Lower leg skin (tissue), 3 donors: ENCODE measurements around the gene PLPPR1.

Experiments
- POLR2A ChIP-seq, 2 donors: fragments of 450-650 bp; IDR thresholded peaks; one replicate each; pipeline ENCODE4 v1.6.1; 2016 to 2017; ENCODE audit warnings: antibody characterized with exemption in 2 of 2, mild to moderate bottlenecking in 1 of 2, moderate library complexity in 1 of 2
- TF ChIP-seq, protein P1 (sequence below), 3 donors: fragments of 450-650 bp; IDR thresholded peaks; one replicate each; pipeline ENCODE4 v1.5.1; 2016; ENCODE audit warnings: antibody characterized with exemption in 3 of 3, mild to moderate bottlenecking in 3 of 3, moderate library complexity in 2 of 3

DNA sequence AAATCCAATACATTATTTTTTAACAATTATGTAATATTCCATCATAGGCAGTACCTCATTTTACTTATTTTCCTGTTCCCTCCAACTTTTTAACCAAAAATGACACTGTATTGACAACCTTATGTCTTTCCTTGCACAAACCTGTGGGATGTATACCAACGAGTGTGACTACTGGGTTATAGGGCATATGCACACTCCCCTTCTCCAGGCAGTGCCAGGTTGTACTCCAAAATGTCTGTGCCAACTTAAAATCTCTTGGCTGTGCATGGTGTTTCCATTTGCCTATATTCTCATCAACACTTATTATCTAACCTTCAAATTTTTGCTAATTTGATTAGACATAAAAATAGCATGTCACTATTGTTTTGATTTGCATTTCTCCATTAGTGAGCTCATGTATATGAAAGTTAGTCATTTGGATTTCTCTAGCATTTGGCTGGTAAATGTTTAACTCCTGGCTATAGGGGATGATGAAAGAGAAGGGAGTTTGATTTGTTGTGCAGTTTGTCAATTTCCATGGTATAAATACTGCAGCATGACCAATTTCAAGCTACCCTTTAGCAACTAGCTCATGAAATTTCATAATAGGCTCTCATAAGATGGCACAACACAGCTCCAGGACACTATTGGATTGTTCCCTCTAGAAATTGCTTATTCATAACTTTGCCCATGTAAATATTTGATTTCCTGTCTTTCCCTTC lies 226.4 kb downstream of the PLPPR1 start:
- TF ChIP-seq, protein P1, sequence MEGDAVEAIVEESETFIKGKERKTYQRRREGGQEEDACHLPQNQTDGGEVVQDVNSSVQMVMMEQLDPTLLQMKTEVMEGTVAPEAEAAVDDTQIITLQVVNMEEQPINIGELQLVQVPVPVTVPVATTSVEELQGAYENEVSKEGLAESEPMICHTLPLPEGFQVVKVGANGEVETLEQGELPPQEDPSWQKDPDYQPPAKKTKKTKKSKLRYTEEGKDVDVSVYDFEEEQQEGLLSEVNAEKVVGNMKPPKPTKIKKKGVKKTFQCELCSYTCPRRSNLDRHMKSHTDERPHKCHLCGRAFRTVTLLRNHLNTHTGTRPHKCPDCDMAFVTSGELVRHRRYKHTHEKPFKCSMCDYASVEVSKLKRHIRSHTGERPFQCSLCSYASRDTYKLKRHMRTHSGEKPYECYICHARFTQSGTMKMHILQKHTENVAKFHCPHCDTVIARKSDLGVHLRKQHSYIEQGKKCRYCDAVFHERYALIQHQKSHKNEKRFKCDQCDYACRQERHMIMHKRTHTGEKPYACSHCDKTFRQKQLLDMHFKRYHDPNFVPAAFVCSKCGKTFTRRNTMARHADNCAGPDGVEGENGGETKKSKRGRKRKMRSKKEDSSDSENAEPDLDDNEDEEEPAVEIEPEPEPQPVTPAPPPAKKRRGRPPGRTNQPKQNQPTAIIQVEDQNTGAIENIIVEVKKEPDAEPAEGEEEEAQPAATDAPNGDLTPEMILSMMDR (IDR thresholded peaks at IDR 0.05), result no peak
- no peak for TF ChIP-seq POLR2A (IDR thresholded peaks at IDR 0.05)
